Sciatic nerve (tissue), 2 donors: ENCODE data around the gene AQP10. TPM values are rescaled to one million over a fixed set of nuclear protein-coding genes. Genes with fewer than 3 reads are reported as not detected.
"Not testable (repeated sequence)": the region's sequence is repeated elsewhere in the genome, so short reads cannot be mapped to it uniquely, and the experiment has no call there.

Source experiments
- ATAC-seq: fragments of 200-7000 bp; cut with Tn5 transposase; one replicate; pipeline ENCODE4 v1.9.1; 2020; ENCODE audit warnings: mild to moderate bottlenecking, moderate library complexity
- DNase-seq: peaks from one replicate; pipeline ENCODE4 v3.0.0-alpha.2; 2020; ENCODE audit warnings: low spot score
- intact Hi-C: fragments of 100-400 bp; cut with DNase I; formaldehyde crosslinking; loops from one replicate; pipeline ENCODE4 v1.14.2; 2022
- total RNA-seq: library from RNA; stranded (reverse); fragmentation: NEBNext Ultra II Directional; extraction: Animal tissue kit (Norgen Biotek cat#: 25700); gene quantifications from one replicate; pipeline ENCODE4 v1.2.1, GENCODE V29; 2021
- donor health status: DM: no; HTN: no; CAD: no.
- donor health status: DM: no; HTN: no; CAD: no.

AQP10 gene
- total RNA-seq: not detected

GRCh38 chr1:154320882-154321608 is at the start of gene AQP10:
TSS of gene AQP10 (plus strand) at chr1:154321093. CDS start at chr1:154321156, 63 bp downstream.
- ATAC-seq (no peak), DNase-seq (no peak)
- intact Hi-C loops: loop anchor here (10.0 kb wide), 1 partner anchor 234 kb away; the partner anchor contains the start of gene UBE2Q1

GRCh38 chr1:154272217-154272998 is 48.5 kb upstream of the AQP10 start, which contains the start of gene HAX1:
TSS of gene HAX1 (plus strand) at chr1:154272629. CDS start at chr1:154272724, 95 bp downstream.
- ATAC-seq (peak; percentile 95), DNase-seq (peak; percentile 96)
- intact Hi-C loops: no loop called here

GRCh38 chr1:154272999-154273563 is 47.8 kb upstream of the AQP10 start:
- DNase-seq (no peak), ATAC-seq (no peak)
- intact Hi-C loops: no loop called here

GRCh38 chr1:154276797-154277196 is 44.1 kb upstream of the AQP10 start:
- intact Hi-C loops: no loop called here
- DNase-seq (no peak), ATAC-seq (no peak)

- DNase-seq, intact Hi-C loops, ATAC-seq: not testable (repeated sequence)
Observed at GRCh38 chr1:154287591-154287990, 33.3 kb upstream of the AQP10 start.

GRCh38 chr1:154288661-154289060 is 32.2 kb upstream of the AQP10 start:
- DNase-seq: no peak
- intact Hi-C loops: no loop called here
- ATAC-seq: no peak

GRCh38 chr1:154290921-154291320 is 30.0 kb upstream of the AQP10 start:
- DNase-seq: no peak
- intact Hi-C loops: no loop called here
- ATAC-seq: no peak

- intact Hi-C loops: no loop called here
Observed at GRCh38 chr1:154295408-154296235, 25.3 kb upstream of the AQP10 start.

GRCh38 chr1:154301582-154301981 is 19.3 kb upstream of the AQP10 start:
- DNase-seq: no peak
- no peak for ATAC-seq
- intact Hi-C loops: no loop called here

More at GRCh38 chr1:154295408-154296235, 25.3 kb upstream of the AQP10 start:
- no peak for ATAC-seq
- no peak for DNase-seq

- DNase-seq (no peak), ATAC-seq (no peak)
- intact Hi-C loops: no loop called here
Observed at GRCh38 chr1:154304664-154305337, 16.1 kb upstream of the AQP10 start.

- DNase-seq (no peak), ATAC-seq (no peak)
- intact Hi-C loops: no loop called here
Observed at GRCh38 chr1:154306151-154306550, 14.7 kb upstream of the AQP10 start.

- intact Hi-C loops, ATAC-seq: not testable (repeated sequence)
Observed at GRCh38 chr1:154307670-154308270, 13.1 kb upstream of the AQP10 start.

GRCh38 chr1:154309136-154309535 is 11.8 kb upstream of the AQP10 start:
- intact Hi-C loops, ATAC-seq, DNase-seq: not testable (repeated sequence)

More at GRCh38 chr1:154307670-154308270, 13.1 kb upstream of the AQP10 start:
- not testable (repeated sequence) for DNase-seq

- DNase-seq, intact Hi-C loops, ATAC-seq: not testable (repeated sequence)
Observed at GRCh38 chr1:154312229-154313065, 8.4 kb upstream of the AQP10 start.

GRCh38 chr1:154313066-154313356 is 7.9 kb upstream of the AQP10 start:
- DNase-seq: no peak
- intact Hi-C loops: no loop called here
- no peak for ATAC-seq

- ATAC-seq, DNase-seq, intact Hi-C loops: not testable (repeated sequence)
Observed at GRCh38 chr1:154314226-154314625, 6.7 kb upstream of the AQP10 start.

GRCh38 chr1:154316704-154317103 is 4.2 kb upstream of the AQP10 start:
- intact Hi-C loops: no loop called here
- ATAC-seq (no peak), DNase-seq (no peak)
